Measurements from ENCODE around the gene GRM1.

DNA sequence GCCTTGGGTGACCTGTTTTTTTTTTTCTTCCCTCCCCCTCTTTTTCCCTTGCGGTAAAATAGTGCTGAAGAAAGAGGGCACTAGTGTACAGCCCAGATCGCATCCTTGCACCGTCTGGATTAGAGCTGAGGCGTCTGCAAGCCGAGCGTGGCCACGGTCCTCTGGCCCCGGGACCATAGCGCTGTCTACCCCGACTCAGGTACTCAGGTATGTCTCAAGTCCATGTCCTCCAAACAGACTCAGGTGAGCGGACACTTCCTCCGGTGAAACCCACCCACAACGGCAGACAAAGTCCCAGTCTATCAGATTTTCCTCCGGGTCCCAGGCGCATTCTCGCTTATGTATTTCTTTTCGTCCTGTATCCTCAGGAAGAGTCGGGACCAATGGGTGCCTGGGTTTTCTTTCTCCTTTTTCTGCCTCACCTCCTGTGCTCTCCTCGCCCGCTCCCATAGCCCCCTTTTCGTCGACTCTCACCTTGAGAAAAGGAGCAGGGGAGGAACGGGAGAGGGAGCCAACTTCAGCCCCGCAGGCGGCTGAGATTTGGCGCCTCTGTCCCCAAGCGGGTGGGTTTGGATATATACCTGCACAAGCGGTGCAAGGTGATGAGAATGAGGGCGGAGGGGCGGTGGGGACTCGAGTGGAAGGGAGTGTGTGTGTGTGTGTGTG, 1.1 kb upstream of the GRM1 start:
- TF ChIP-seq, protein P1, sequence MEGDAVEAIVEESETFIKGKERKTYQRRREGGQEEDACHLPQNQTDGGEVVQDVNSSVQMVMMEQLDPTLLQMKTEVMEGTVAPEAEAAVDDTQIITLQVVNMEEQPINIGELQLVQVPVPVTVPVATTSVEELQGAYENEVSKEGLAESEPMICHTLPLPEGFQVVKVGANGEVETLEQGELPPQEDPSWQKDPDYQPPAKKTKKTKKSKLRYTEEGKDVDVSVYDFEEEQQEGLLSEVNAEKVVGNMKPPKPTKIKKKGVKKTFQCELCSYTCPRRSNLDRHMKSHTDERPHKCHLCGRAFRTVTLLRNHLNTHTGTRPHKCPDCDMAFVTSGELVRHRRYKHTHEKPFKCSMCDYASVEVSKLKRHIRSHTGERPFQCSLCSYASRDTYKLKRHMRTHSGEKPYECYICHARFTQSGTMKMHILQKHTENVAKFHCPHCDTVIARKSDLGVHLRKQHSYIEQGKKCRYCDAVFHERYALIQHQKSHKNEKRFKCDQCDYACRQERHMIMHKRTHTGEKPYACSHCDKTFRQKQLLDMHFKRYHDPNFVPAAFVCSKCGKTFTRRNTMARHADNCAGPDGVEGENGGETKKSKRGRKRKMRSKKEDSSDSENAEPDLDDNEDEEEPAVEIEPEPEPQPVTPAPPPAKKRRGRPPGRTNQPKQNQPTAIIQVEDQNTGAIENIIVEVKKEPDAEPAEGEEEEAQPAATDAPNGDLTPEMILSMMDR (IDR thresholded peaks at IDR 0.05): no peak
- no peak for TF ChIP-seq POLR2A (IDR thresholded peaks at IDR 0.05)
